Type B pancreatic cell (in vitro differentiated cells): Measurements from ENCODE around the gene SDHC. TPM values are rescaled to one million over a fixed set of nuclear protein-coding genes. Genes with fewer than 3 reads are reported as not detected.

Experiments
- DNase-seq: peaks from one replicate; pipeline ENCODE4 v3.0.0; 2021; ENCODE audit warnings: mixed read lengths; ENCODE audit not compliant: unreplicated experiment; ENCODE audit errors: extremely low spot score
- H3K27ac Mint-ChIP-seq: 2 replicates; pipeline ENCODE4 v1.8.0; 2021; ENCODE audit warnings: mild to moderate bottlenecking, mixed read lengths
- H3K27me3 Mint-ChIP-seq: 2 replicates; pipeline ENCODE4 v1.8.0; 2021; ENCODE audit warnings: mixed read lengths
- H3K36me3 Mint-ChIP-seq: 2 replicates; pipeline ENCODE4 v1.8.0; 2021; ENCODE audit warnings: mixed read lengths
- H3K4me1 Mint-ChIP-seq: one replicate; pipeline ENCODE4 v1.8.0; 2021; ENCODE audit warnings: mixed read lengths; ENCODE audit not compliant: unreplicated experiment
- H3K4me3 Mint-ChIP-seq: 2 replicates; pipeline ENCODE4 v1.8.0; 2021; ENCODE audit warnings: mild to moderate bottlenecking, mixed read lengths
- H3K9me3 Mint-ChIP-seq: 2 replicates; pipeline ENCODE4 v1.8.0; 2021; ENCODE audit warnings: mixed read lengths
- total RNA-seq: library from RNA; stranded (reverse); gene quantifications from 2 replicates; pipeline ENCODE4 v1.2.1, GENCODE V29; 2021; ENCODE audit warnings: low replicate concordance
- TF ChIP-seq, protein P1 (sequence below): fragments of 200-600 bp; sonication (generic); conservative IDR thresholded peaks from 2 replicates; pipeline ENCODE4 v1.5.0; 2021; ENCODE audit warnings: antibody characterized with exemption, mild to moderate bottlenecking

The SDHC gene
- total RNA-seq, 1 donor from 2014 or later, result 206 TPM

- H3K36me3 Mint-ChIP-seq, result peaks cover 25% of the 10 kb centered on the region
- no peak for DNase-seq
- no peak overlapping the region for H3K27ac Mint-ChIP-seq
- H3K9me3 Mint-ChIP-seq, result no peaks in the 10 kb centered on the region
- H3K27me3 Mint-ChIP-seq, result no peaks in the 10 kb centered on the region
- no peak overlapping the region for H3K4me3 Mint-ChIP-seq
- no peaks in the 10 kb centered on the region for H3K4me1 Mint-ChIP-seq
- TF ChIP-seq, protein P1, sequence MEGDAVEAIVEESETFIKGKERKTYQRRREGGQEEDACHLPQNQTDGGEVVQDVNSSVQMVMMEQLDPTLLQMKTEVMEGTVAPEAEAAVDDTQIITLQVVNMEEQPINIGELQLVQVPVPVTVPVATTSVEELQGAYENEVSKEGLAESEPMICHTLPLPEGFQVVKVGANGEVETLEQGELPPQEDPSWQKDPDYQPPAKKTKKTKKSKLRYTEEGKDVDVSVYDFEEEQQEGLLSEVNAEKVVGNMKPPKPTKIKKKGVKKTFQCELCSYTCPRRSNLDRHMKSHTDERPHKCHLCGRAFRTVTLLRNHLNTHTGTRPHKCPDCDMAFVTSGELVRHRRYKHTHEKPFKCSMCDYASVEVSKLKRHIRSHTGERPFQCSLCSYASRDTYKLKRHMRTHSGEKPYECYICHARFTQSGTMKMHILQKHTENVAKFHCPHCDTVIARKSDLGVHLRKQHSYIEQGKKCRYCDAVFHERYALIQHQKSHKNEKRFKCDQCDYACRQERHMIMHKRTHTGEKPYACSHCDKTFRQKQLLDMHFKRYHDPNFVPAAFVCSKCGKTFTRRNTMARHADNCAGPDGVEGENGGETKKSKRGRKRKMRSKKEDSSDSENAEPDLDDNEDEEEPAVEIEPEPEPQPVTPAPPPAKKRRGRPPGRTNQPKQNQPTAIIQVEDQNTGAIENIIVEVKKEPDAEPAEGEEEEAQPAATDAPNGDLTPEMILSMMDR, result no peak
These were observed 21.6 kb downstream of the SDHC start for GRCh38 chr1:161335796-161336195.

DNA sequence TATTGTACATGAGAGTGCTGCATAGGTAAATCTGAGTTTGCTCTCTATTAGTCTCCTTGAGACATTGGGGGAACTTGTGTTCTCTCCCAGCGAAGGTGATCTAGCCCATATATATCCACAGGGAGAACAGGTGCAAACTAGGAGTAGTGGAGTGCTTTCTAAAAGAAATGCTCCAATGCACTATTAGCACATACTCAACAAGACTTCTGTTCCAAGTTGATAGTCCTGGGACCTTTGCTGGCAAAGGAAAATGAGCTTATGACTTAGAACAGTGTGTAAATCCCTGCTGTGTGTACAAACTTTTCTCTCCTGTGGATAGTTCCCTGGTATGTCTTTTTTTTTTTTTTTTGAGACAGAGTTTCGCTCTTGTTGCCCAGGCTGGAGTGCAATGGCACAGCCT lies 28.0 kb downstream of the SDHC start:
- Mint-ChIP-seq H3K36me3 (peaks cover 25% of the 10 kb centered on the region), H3K4me3 (no peak overlapping the region), H3K27me3 (no peaks in the 10 kb centered on the region), H3K9me3 (no peaks in the 10 kb centered on the region), H3K27ac (no peak overlapping the region), H3K4me1 (no peaks in the 10 kb centered on the region)
- no peak for DNase-seq
- TF ChIP-seq, protein P1, result no peak

DNA sequence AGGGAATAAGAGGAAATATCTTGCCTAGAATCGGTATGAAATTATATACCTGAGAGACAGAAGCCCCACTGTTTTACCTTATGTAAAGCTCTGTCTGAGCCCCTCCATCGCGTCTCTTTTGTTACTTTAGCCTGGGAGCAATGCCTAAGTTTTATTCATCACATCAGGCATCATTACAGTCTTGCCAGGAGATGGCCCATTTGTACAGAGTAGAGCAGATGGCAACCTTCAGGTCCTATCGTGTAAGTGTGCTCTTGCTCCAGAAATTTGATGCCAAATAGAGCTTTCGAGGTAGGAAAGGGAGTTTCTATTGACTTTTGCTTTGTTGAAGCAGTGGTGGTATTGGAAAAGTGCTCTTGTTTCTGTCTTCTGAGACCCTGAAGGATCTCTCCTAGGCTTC lies 28.6 kb downstream of the SDHC start:
- Mint-ChIP-seq H3K27ac (no peak overlapping the region), H3K4me3 (no peak overlapping the region), H3K9me3 (no peaks in the 10 kb centered on the region), H3K36me3 (peaks cover 24% of the 10 kb centered on the region), H3K4me1 (no peaks in the 10 kb centered on the region), H3K27me3 (no peaks in the 10 kb centered on the region)
- TF ChIP-seq, protein P1, result no peak
- DNase-seq, result no peak

DNA sequence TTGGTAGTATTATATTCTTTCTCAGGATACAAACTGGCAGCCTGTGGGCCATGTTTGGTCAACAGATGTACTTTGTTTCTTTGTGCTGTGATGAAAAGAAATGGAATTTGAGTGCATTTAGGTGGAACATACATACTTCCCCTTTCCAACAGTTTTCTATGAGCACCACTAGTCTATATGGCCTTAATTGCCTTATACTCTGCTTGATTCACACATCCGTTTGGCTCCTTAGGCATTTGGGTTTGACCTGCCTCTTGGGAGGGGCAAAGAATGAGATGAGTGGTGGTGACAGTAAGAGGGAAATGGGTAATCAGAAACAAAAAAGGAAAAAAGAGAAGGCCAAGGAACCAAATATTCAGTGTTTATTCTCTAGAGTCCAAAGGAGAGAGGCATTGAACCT lies 36.5 kb downstream of the SDHC start:
- peaks cover 9% of the 10 kb centered on the region for H3K36me3 Mint-ChIP-seq
- DNase-seq, result no peak
- H3K9me3 Mint-ChIP-seq, result no peaks in the 10 kb centered on the region
- TF ChIP-seq, protein P1, result no peak
- H3K4me1 Mint-ChIP-seq, result no peaks in the 10 kb centered on the region
- H3K27me3 Mint-ChIP-seq, result no peaks in the 10 kb centered on the region
- H3K4me3 Mint-ChIP-seq, result no peak overlapping the region
- H3K27ac Mint-ChIP-seq, result no peak overlapping the region

- Mint-ChIP-seq H3K27ac (no peak overlapping the region), H3K27me3 (no peaks in the 10 kb centered on the region), H3K9me3 (no peaks in the 10 kb centered on the region), H3K4me3 (no peak overlapping the region), H3K4me1 (no peaks in the 10 kb centered on the region), H3K36me3 (peaks cover 9% of the 10 kb centered on the region)
- TF ChIP-seq, protein P1, result no peak
- no peak for DNase-seq
These were observed 37.3 kb downstream of the SDHC start for GRCh38 chr1:161351482-161351881.

- Mint-ChIP-seq H3K27me3 (no peaks in the 10 kb centered on the region), H3K27ac (no peak overlapping the region), H3K36me3 (peaks cover 8% of the 10 kb centered on the region), H3K4me3 (no peak overlapping the region), H3K4me1 (no peaks in the 10 kb centered on the region), H3K9me3 (no peaks in the 10 kb centered on the region)
- DNase-seq, result no peak
- TF ChIP-seq, protein P1, result no peak
These were observed 42.9 kb downstream of the SDHC start for GRCh38 chr1:161357073-161357472.
